CD4-positive, CD25-positive, alpha-beta regulatory T cell (primary cell): ENCODE data around the gene USO1. TPM values are rescaled to one million over a fixed set of nuclear protein-coding genes. Genes with fewer than 3 reads are reported as not detected.
A peak's percentile ranks its signal among the peaks of the same experiment; 100 is the strongest.
"Not testable (repeated sequence)": the region's sequence is repeated elsewhere in the genome, so short reads cannot be mapped to it uniquely, and the experiment has no call there.

Experiments used
- ATAC-seq, 2 donors: fragments of 150-1000 bp; cut with Tn5 transposase; one replicate each; pipeline ENCODE4 v1.10.0; 2021; ENCODE audit warnings: low read depth in 2 of 2, moderate number of reproducible peaks in 2 of 2, moderate library complexity in 1 of 2
- DNase-seq, 3 donors: peaks; one replicate each; pipeline versions ENCODE4 v3.0.0 to v3.0.0-alpha.2; 2012 to 2022; ENCODE audit warnings: mixed read lengths in 1 of 3
- H3K27ac ChIP-seq: one replicate; pipeline ENCODE4 v1.7.0; 2013; ENCODE audit warnings: mild to moderate bottlenecking, low read length; ENCODE audit not compliant: insufficient read depth, poor library complexity, severe bottlenecking
- H3K27me3 ChIP-seq: one replicate; pipeline ENCODE4 v1.7.0; 2013; ENCODE audit warnings: low read length; ENCODE audit not compliant: control insufficient read depth, insufficient read depth
- H3K36me3 ChIP-seq: one replicate; pipeline ENCODE4 v1.7.0; 2013; ENCODE audit warnings: mild to moderate bottlenecking, low read length, moderate library complexity; ENCODE audit not compliant: control insufficient read depth, insufficient read depth
- H3K4me1 ChIP-seq: 2 replicates; pipeline ENCODE4 v1.7.0; 2013; ENCODE audit warnings: mild to moderate bottlenecking, low read length; ENCODE audit not compliant: insufficient read depth, control insufficient read depth, poor library complexity, severe bottlenecking
- H3K4me3 ChIP-seq: one replicate; pipeline ENCODE4 v1.7.0; 2013; ENCODE audit warnings: low read depth, mild to moderate bottlenecking, low read length, moderate library complexity
- H3K9me3 ChIP-seq, 2 experiments: 1 replicate in 1 of 2; 2 replicates in 1 of 2; pipeline ENCODE4 v1.7.0; 2013; ENCODE audit warnings: low read length in 2 of 2, mild to moderate bottlenecking in 1 of 2, moderate library complexity in 1 of 2; ENCODE audit not compliant: control insufficient read depth in 2 of 2
- H3K27ac Mint-ChIP-seq, 3 donors: one replicate each; pipeline ENCODE4 v1.8.0; 2020 to 2022; ENCODE audit warnings: mild to moderate bottlenecking in 3 of 3, mixed read lengths in 3 of 3, moderate library complexity in 2 of 3
- H3K27me3 Mint-ChIP-seq: one replicate; pipeline ENCODE4 v1.8.0; 2022; ENCODE audit warnings: mild to moderate bottlenecking, mixed read lengths
- H3K36me3 Mint-ChIP-seq: one replicate; pipeline ENCODE4 v1.8.0; 2020; ENCODE audit warnings: mixed read lengths
- H3K4me1 Mint-ChIP-seq, 4 donors: one replicate each; pipeline ENCODE4 v1.8.0; 2020 to 2022; ENCODE audit warnings: mixed read lengths in 4 of 4, mild to moderate bottlenecking in 1 of 4
- H3K4me3 Mint-ChIP-seq, 4 donors: one replicate each; pipeline ENCODE4 v1.8.0; 2020 to 2022; ENCODE audit warnings: mild to moderate bottlenecking in 4 of 4, mixed read lengths in 4 of 4, moderate library complexity in 3 of 4
- H3K9me3 Mint-ChIP-seq, 7 donors: one replicate each; pipeline ENCODE4 v1.8.0; 2020 to 2022; ENCODE audit warnings: mixed read lengths in 7 of 7, mild to moderate bottlenecking in 3 of 7, moderate library complexity in 2 of 7
- polyA plus RNA-seq, 4 donors: library from polyadenylated mRNA; unstranded; fragments of 300-500 nt; fragmentation: Illumina TruSeq; gene quantifications; one replicate each; pipeline ENCODE4 v1.2.3, GENCODE V29; 2021
- total RNA-seq: library from RNA; stranded (reverse); gene quantifications from one replicate; pipeline ENCODE4 v1.2.3, GENCODE V29; 2022

USO1 gene
- total and polyA plus RNA-seq, 5 donors from 2014 or later, result 23.4 to 29.5 (median 24.8) TPM

- H3K27me3 ChIP-seq, result no peaks in the 10 kb centered on the region
- DNase-seq (no peak), ATAC-seq (no peak)
- H3K9me3 ChIP-seq, result no peaks in the 10 kb centered on the region
- Mint-ChIP-seq H3K4me3 (no peak overlapping the region), H3K27ac (peak overlapping the region in 1 of 3 donors; percentile 64), H3K9me3 (peaks cover 0 to 2% (median 0%) of the 10 kb centered on the region in 7 donors), H3K36me3 (peaks cover 42% of the 10 kb centered on the region), H3K27me3 (no peaks in the 10 kb centered on the region), H3K4me1 (peaks cover 0 to 7% (median 0%) of the 10 kb centered on the region in 4 donors)
- no peaks in the 10 kb centered on the region for H3K4me1 ChIP-seq
- H3K27ac ChIP-seq, result no peak overlapping the region
- H3K36me3 ChIP-seq, result peaks cover 62% of the 10 kb centered on the region
- no peak overlapping the region for H3K4me3 ChIP-seq
These were observed 56.9 kb downstream of the USO1 start for GRCh38 chr4:75781305-75781704.

- no peak for ATAC-seq
- Histone ChIP-seq H3K27ac (no peak overlapping the region), H3K36me3 (peaks cover 74% of the 10 kb centered on the region), H3K4me3 (no peak overlapping the region), H3K27me3 (no peaks in the 10 kb centered on the region), H3K4me1 (no peaks in the 10 kb centered on the region), H3K9me3 (no peaks in the 10 kb centered on the region)
- H3K27ac Mint-ChIP-seq, result peak overlapping the region in 1 of 3 donors; percentile 21
- no peaks in the 10 kb centered on the region for H3K27me3 Mint-ChIP-seq
- peaks cover 28% of the 10 kb centered on the region for H3K36me3 Mint-ChIP-seq
- H3K9me3 Mint-ChIP-seq, result no peaks in the 10 kb centered on the region
- no peak for DNase-seq
- H3K4me1 Mint-ChIP-seq, result peaks cover 0 to 6% (median under 1%) of the 10 kb centered on the region in 4 donors
- H3K4me3 Mint-ChIP-seq, result no peak overlapping the region
These were observed 62.1 kb downstream of the USO1 start for GRCh38 chr4:75786526-75786925.

GRCh38 chr4:75786938-75787337 is 62.6 kb downstream of the USO1 start:
- Mint-ChIP-seq H3K4me3 (no peak overlapping the region), H3K27ac (no peak overlapping the region), H3K27me3 (no peaks in the 10 kb centered on the region), H3K9me3 (no peaks in the 10 kb centered on the region), H3K4me1 (peaks cover 0 to 6% (median under 1%) of the 10 kb centered on the region in 4 donors), H3K36me3 (peaks cover 25% of the 10 kb centered on the region)
- no peak overlapping the region for H3K4me3 ChIP-seq
- H3K27me3 ChIP-seq, result no peaks in the 10 kb centered on the region
- H3K36me3 ChIP-seq, result peaks cover 74% of the 10 kb centered on the region
- no peak for DNase-seq
- no peak for ATAC-seq
- H3K27ac ChIP-seq, result no peak overlapping the region
- no peaks in the 10 kb centered on the region for H3K4me1 ChIP-seq
- no peaks in the 10 kb centered on the region for H3K9me3 ChIP-seq

- DNase-seq (no peak), ATAC-seq (no peak)
- Histone ChIP-seq H3K9me3 (no peaks in the 10 kb centered on the region), H3K4me1 (no peaks in the 10 kb centered on the region), H3K27me3 (no peaks in the 10 kb centered on the region), H3K36me3 (peaks cover 64% of the 10 kb centered on the region), H3K4me3 (no peak overlapping the region), H3K27ac (no peak overlapping the region)
- Mint-ChIP-seq H3K27me3 (no peaks in the 10 kb centered on the region), H3K4me3 (no peak overlapping the region), H3K4me1 (peaks cover 0 to 10% (median under 1%) of the 10 kb centered on the region in 4 donors), H3K27ac (no peak overlapping the region), H3K9me3 (no peaks in the 10 kb centered on the region), H3K36me3 (peaks cover 26% of the 10 kb centered on the region)
These were observed 65.6 kb downstream of the USO1 start for GRCh38 chr4:75790024-75790423.

DNA sequence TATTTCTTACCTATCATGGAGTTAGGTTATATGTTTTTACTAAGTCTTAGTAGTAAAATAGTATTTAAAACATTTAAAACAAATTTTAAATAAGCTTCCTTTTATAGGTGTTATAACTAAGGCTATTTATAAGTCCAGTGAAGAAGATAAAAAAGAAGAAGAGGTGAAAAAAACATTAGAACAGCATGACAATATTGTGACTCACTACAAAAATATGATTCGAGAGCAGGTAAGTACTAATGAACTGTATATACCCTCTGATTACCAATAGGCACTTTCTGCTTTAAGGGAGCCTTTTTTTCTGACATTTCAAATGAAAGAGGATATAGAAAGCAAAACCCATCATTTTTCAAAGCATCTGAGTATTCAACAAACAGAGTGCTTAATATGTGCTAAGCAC is 76.6 kb downstream of the USO1 start:
- H3K27me3 Mint-ChIP-seq, result no peaks in the 10 kb centered on the region
- no peaks in the 10 kb centered on the region for H3K9me3 ChIP-seq

DNA sequence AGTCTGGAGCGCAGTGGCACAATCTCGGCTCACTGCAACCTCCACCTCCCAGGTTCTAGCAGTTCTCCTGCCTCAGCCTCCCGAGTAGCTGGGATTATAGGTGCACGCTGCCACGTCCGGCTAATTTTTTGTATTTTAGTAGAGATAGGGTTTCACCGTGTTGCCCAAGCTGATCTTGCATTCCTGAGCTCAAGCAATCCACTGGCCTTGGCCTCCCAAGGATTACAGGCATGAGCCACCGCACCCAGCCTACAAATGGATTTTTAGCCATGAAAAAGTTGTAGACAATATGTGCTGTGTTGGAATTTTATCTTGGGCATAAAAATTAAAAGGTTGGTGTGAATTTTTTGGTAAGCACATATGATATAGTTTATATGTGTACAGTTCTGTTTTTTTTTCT is 81.7 kb downstream of the USO1 start:
- not testable (repeated sequence) for H3K27ac Mint-ChIP-seq, H3K4me3 Mint-ChIP-seq, H3K27me3 ChIP-seq, H3K9me3 ChIP-seq, H3K4me3 ChIP-seq, H3K4me1 ChIP-seq, H3K27me3 Mint-ChIP-seq, ATAC-seq, H3K27ac ChIP-seq, H3K4me1 Mint-ChIP-seq, H3K9me3 Mint-ChIP-seq, DNase-seq
- peaks cover 41% of the 10 kb centered on the region for H3K36me3 Mint-ChIP-seq
- H3K36me3 ChIP-seq, result peaks cover 73% of the 10 kb centered on the region

More for the DNA sequence above, 76.6 kb downstream of the USO1 start:
- H3K4me1 Mint-ChIP-seq, result peaks cover 0 to 5% (median 2%) of the 10 kb centered on the region in 4 donors
- H3K36me3 Mint-ChIP-seq, result peaks cover 37% of the 10 kb centered on the region
- H3K27me3 ChIP-seq, result no peaks in the 10 kb centered on the region
- no peak for ATAC-seq
- H3K9me3 Mint-ChIP-seq, result no peaks in the 10 kb centered on the region
- no peaks in the 10 kb centered on the region for H3K4me1 ChIP-seq
- no peak overlapping the region for H3K4me3 Mint-ChIP-seq
- no peak overlapping the region for H3K27ac Mint-ChIP-seq
- no peak overlapping the region for H3K4me3 ChIP-seq
- H3K36me3 ChIP-seq, result peaks cover 41% of the 10 kb centered on the region
- DNase-seq, result no peak
- no peak overlapping the region for H3K27ac ChIP-seq

DNA sequence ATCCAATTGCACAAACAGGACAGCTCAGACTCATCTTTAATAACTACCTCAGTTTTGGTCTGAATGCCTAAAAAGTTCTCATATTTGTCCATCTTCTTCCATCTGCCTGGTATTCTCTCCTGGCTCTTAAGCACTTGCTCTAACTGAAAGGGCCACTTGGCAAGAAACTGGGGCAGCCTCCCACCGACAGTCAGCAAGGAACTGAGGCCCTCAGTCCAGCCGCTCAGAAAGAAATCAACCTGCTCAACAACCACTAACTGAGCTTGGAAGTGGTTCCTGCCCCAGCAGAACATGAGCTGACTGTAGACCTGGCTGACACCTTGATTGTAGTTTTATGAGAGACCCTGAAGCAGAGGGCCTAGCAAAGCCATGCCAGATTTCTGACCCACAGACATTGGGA is 93.5 kb downstream of the USO1 start:
- no peak for ATAC-seq
- H3K4me1 ChIP-seq, result no peaks in the 10 kb centered on the region
- Mint-ChIP-seq H3K27me3 (no peaks in the 10 kb centered on the region), H3K27ac (no peak overlapping the region), H3K9me3 (no peaks in the 10 kb centered on the region), H3K4me3 (no peak overlapping the region), H3K36me3 (peaks cover 25% of the 10 kb centered on the region), H3K4me1 (no peaks in the 10 kb centered on the region)
- DNase-seq, result no peak
- no peaks in the 10 kb centered on the region for H3K9me3 ChIP-seq
- H3K27me3 ChIP-seq, result no peaks in the 10 kb centered on the region
- H3K36me3 ChIP-seq, result peaks cover 22% of the 10 kb centered on the region
- H3K4me3 ChIP-seq, result no peak overlapping the region
- no peak overlapping the region for H3K27ac ChIP-seq

DNA sequence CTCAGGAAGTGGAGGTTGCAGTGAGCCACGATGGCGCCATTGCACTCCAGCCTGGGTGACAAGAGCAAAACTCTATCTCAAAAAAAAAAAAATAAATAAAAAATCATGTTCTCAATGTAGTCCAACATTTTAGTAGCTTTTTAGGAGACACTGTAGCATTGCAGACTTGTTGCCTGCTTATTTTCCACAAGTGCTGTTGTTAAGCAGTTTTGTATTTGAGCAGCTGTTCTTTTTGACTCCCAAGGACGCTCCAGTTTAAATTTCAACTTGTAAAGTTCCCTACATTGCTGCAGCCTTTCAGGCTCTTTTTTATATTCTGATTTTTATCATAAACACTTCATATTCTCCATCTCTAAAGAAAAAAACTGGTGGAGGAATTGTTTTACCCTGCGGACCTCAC is 94.7 kb downstream of the USO1 start:
- no peaks in the 10 kb centered on the region for H3K4me1 ChIP-seq
- Mint-ChIP-seq H3K27me3 (no peaks in the 10 kb centered on the region), H3K27ac (no peak overlapping the region), H3K36me3 (peaks cover 19% of the 10 kb centered on the region), H3K4me3 (no peak overlapping the region), H3K9me3 (no peaks in the 10 kb centered on the region), H3K4me1 (no peaks in the 10 kb centered on the region)
- DNase-seq (no peak), ATAC-seq (no peak)
- peaks cover 11% of the 10 kb centered on the region for H3K36me3 ChIP-seq
- H3K4me3 ChIP-seq, result no peak overlapping the region
- H3K9me3 ChIP-seq, result no peaks in the 10 kb centered on the region
- H3K27ac ChIP-seq, result no peak overlapping the region
- H3K27me3 ChIP-seq, result no peaks in the 10 kb centered on the region
